GM18519 (cell line): ENCODE measurements around the gene INTS3.

Source experiments
- ATAC-seq: cut with Tn5 transposase; IDR thresholded peaks from one replicate; pipeline ENCODE4 v1.9.1; 2021; ENCODE audit warnings: mild to moderate bottlenecking, moderate library complexity; ENCODE audit not compliant: unreplicated experiment, low FRiP score

Gene INTS3, protein sequence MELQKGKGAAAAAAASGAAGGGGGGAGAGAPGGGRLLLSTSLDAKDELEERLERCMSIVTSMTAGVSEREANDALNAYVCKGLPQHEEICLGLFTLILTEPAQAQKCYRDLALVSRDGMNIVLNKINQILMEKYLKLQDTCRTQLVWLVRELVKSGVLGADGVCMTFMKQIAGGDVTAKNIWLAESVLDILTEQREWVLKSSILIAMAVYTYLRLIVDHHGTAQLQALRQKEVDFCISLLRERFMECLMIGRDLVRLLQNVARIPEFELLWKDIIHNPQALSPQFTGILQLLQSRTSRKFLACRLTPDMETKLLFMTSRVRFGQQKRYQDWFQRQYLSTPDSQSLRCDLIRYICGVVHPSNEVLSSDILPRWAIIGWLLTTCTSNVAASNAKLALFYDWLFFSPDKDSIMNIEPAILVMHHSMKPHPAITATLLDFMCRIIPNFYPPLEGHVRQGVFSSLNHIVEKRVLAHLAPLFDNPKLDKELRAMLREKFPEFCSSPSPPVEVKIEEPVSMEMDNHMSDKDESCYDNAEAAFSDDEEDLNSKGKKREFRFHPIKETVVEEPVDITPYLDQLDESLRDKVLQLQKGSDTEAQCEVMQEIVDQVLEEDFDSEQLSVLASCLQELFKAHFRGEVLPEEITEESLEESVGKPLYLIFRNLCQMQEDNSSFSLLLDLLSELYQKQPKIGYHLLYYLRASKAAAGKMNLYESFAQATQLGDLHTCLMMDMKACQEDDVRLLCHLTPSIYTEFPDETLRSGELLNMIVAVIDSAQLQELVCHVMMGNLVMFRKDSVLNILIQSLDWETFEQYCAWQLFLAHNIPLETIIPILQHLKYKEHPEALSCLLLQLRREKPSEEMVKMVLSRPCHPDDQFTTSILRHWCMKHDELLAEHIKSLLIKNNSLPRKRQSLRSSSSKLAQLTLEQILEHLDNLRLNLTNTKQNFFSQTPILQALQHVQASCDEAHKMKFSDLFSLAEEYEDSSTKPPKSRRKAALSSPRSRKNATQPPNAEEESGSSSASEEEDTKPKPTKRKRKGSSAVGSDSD

GRCh38 chr1:153727463-153728304, at the start of gene INTS3:
INTS3 (plus strand) TSS chr1:153728050; CDS start chr1:153728635, 585 bp downstream.
- peak; percentile 87 for ATAC-seq

DNA sequence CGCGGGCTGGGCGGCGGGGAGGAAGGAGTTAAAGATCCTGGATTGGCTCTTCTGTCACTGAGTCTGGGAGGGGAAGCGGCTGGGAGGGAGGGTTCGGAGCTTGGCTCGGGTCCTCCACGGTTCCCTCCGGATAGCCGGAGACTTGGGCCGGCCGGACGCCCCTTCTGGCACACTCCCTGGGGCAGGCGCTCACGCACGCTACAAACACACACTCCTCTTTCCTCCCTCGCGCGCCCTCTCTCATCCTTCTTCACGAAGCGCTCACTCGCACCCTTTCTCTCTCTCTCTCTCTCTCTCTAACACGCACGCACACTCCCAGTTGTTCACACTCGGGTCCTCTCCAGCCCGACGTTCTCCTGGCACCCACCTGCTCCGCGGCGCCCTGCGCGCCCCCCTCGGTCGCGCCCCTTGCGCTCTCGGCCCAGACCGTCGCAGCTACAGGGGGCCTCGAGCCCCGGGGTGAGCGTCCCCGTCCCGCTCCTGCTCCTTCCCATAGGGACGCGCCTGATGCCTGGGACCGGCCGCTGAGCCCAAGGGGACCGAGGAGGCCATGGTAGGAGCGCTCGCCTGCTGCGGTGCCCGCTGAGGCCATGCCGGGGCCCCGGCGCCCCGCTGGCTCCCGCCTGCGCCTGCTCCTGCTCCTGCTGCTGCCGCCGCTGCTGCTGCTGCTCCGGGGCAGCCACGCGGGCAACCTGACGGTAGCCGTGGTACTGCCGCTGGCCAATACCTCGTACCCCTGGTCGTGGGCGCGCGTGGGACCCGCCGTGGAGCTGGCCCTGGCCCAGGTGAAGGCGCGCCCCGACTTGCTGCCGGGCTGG, 49.1 kb upstream of the INTS3 start, which contains the start of gene NPR1:
NPR1 (plus strand) TSS at position 170 of the 818 bp plus-strand sequence; CDS start at position 591, 421 bp downstream.
- ATAC-seq = no peak

DNA sequence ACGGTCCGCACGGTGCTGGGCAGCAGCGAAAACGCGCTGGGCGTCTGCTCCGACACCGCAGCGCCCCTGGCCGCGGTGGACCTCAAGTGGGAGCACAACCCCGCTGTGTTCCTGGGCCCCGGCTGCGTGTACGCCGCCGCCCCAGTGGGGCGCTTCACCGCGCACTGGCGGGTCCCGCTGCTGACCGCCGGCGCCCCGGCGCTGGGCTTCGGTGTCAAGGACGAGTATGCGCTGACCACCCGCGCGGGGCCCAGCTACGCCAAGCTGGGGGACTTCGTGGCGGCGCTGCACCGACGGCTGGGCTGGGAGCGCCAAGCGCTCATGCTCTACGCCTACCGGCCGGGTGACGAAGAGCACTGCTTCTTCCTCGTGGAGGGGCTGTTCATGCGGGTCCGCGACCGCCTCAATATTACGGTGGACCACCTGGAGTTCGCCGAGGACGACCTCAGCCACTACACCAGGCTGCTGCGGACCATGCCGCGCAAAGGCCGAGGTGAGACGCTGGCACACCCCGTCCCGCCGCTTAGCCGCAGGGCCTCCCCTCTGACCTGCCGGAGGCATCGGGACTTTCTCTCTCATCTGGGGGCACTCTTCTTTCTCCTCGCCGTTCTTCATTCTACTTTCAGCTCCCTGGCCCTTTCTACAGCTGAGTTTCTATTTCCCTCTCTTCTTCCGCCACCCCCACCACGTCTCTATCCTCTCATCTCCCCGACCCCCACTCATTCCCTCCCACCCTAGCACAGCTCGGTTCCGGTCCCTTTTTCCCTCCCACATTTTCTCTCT, 48.3 kb upstream of the INTS3 start:
- ATAC-seq = no peak

- ATAC-seq = no peak
Observed at GRCh38 chr1:153680120-153680403, 47.8 kb upstream of the INTS3 start.

DNA sequence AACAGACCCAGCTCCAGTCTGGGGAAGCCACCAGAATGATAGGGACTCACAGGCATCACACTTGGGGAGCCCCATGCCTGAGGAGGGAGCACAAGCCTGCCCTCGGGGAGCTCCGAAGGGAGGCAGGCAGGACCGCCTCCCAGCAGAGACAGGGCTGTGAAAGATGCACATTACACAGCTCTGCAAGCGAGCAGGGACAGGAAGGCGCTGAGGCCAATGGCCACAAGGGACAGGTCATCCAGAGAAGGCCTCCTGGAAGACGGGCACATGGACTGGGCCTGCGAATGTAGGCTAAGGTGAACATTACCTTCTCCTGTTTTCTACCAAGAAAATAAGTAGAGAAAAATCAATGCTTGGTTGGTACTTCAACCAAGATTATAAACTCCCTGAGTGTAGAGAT, 45.1 kb upstream of the INTS3 start:
- ATAC-seq = no peak

- ATAC-seq = no peak
Observed at GRCh38 chr1:153683854-153684253, 44.0 kb upstream of the INTS3 start.

DNA sequence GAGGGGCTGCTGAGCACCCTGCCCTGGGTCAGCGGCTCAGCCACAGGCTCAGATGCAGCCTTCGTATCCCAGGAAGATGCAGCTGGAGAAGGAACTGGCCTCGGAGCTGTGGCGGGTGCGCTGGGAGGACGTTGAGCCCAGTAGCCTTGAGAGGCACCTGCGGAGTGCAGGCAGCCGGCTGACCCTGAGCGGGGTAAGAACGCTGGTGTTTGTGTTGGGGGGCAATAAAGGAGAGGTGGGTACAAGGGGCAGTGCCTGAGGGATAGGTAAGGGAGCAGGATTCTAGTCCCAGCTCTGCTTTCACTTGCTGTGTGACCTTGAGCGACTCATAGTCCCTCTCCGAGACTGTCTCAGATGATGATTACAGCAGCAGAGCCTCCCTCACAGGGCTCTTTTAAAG, 43.0 kb upstream of the INTS3 start:
- no peak for ATAC-seq

- no peak for ATAC-seq
Observed at GRCh38 chr1:153685544-153686340, 42.1 kb upstream of the INTS3 start.

GRCh38 chr1:153687346-153688125, 40.3 kb upstream of the INTS3 start:
- no peak for ATAC-seq

DNA sequence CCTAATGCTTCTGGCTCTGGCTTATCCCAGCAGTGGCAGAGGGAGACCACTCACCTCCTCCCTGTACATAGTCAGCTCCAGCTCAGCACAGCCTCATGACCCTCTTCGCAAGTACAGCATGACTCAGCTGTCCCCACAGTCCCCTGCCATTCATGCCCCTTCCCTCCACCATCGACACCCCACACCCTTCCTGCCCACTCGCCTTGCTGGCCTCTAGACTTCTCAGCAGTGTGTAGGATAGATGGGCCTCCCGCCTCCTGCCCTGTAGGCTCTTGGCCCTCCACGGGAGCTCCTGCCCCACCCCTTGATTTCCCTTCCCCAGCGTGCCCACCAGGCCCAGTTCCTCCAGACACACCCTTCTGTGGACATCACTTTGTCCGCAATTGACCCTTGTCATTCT, 39.6 kb upstream of the INTS3 start:
- ATAC-seq = no peak

DNA sequence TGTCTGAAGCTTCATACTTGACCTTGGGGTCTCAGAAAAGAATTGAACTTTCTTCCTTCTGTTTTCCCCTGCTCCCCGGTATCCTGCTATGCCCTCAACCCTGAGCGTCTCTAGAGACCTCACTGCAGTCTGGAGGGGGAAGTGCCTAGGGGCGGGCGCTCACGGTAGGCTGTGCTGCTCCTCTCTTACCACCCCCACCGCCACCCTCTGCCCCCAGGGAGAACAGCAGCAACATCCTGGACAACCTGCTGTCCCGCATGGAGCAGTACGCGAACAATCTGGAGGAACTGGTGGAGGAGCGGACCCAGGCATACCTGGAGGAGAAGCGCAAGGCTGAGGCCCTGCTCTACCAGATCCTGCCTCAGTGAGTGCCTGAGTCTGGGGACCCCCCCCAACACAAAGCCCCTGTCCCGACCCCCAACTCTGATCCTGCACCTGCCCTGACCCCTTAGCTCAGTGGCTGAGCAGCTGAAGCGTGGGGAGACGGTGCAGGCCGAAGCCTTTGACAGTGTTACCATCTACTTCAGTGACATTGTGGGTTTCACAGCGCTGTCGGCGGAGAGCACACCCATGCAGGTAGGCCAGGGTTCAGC, 39.0 kb upstream of the INTS3 start:
- ATAC-seq = no peak

DNA sequence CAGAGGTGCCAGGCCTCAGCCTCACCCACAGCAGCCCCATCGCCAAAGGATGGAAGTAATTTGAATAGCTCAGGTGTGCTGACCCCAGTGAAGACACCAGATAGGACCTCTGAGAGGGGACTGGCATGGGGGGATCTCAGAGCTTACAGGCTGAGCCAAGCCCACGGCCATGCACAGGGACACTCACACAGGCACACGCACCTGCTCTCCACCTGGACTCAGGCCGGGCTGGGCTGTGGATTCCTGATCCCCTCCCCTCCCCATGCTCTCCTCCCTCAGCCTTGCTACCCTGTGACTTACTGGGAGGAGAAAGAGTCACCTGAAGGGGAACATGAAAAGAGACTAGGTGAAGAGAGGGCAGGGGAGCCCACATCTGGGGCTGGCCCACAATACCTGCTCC, 34.4 kb upstream of the INTS3 start:
- ATAC-seq = no peak

- ATAC-seq = no peak
Observed at GRCh38 chr1:153696741-153697140, 31.1 kb upstream of the INTS3 start.

GRCh38 chr1:153697191-153698019, 30.4 kb upstream of the INTS3 start:
- ATAC-seq = no peak

GRCh38 chr1:153698020-153698922, 29.6 kb upstream of the INTS3 start:
- no peak for ATAC-seq
